Measurements from ENCODE around the gene LAMA3.
A peak's percentile ranks its signal among the peaks of the same experiment; 100 is the strongest.

The LAMA3 gene

GRCh38 chr18:23882616-23883276, 193.5 kb downstream of the LAMA3 start:
- DNase-seq: no peak

- DNase-seq: no peak
Measured at GRCh38 chr18:23883277-23883790, 194.1 kb downstream of the LAMA3 start.

GRCh38 chr18:23884681-23885375, 195.6 kb downstream of the LAMA3 start:
- no peak for DNase-seq

GRCh38 chr18:23885750-23886149, 196.5 kb downstream of the LAMA3 start:
- peak in 1 of 2 donors; percentile 40 for DNase-seq

GRCh38 chr18:23887035-23887434, 197.8 kb downstream of the LAMA3 start:
- no peak for DNase-seq

GRCh38 chr18:23887493-23887892, 198.2 kb downstream of the LAMA3 start:
- DNase-seq: no peak

GRCh38 chr18:23888881-23889280, 199.6 kb downstream of the LAMA3 start:
- no peak for DNase-seq

- no peak for DNase-seq
Measured at GRCh38 chr18:23889907-23890306, 200.7 kb downstream of the LAMA3 start.

- DNase-seq: no peak
Measured at GRCh38 chr18:23890589-23890988, 201.3 kb downstream of the LAMA3 start.

- no peak for DNase-seq
Measured at GRCh38 chr18:23893653-23894052, 204.4 kb downstream of the LAMA3 start.

GRCh38 chr18:23894661-23895175, 205.5 kb downstream of the LAMA3 start:
- DNase-seq: no peak

GRCh38 chr18:23897291-23897690, 208.0 kb downstream of the LAMA3 start:
- no peak for DNase-seq

- no peak for DNase-seq
Measured at GRCh38 chr18:23897733-23898132, 208.5 kb downstream of the LAMA3 start.

- no peak for DNase-seq
Measured at GRCh38 chr18:23900994-23901393, 211.7 kb downstream of the LAMA3 start.

GRCh38 chr18:23902396-23902795, 213.1 kb downstream of the LAMA3 start:
- no peak for DNase-seq

- no peak for DNase-seq
Measured at GRCh38 chr18:23903971-23904370, 214.7 kb downstream of the LAMA3 start.

- DNase-seq: no peak
Measured at GRCh38 chr18:23906658-23907057, 217.4 kb downstream of the LAMA3 start.

- DNase-seq: no peak
Measured at GRCh38 chr18:23908827-23909226, 219.6 kb downstream of the LAMA3 start.

- no peak for DNase-seq
Measured at GRCh38 chr18:23910032-23910431, 220.8 kb downstream of the LAMA3 start.

- no peak for DNase-seq
Measured at GRCh38 chr18:23912356-23912755, 223.1 kb downstream of the LAMA3 start.

- DNase-seq: no peak
Measured at GRCh38 chr18:23916338-23916737, 227.1 kb downstream of the LAMA3 start.

GRCh38 chr18:23918395-23919032, 229.3 kb downstream of the LAMA3 start:
- DNase-seq: peak; percentile 72 to 81

- DNase-seq: no peak
Measured at GRCh38 chr18:23920054-23920453, 230.8 kb downstream of the LAMA3 start.
